ENCODE measurements around the gene ATG16L1.

ATG16L1 gene

GRCh38 chr2:233261819-233262555 lies 10.5 kb downstream of the ATG16L1 start:
- DNase-seq, result no peak

GRCh38 chr2:233262562-233262961 lies 11.1 kb downstream of the ATG16L1 start:
- no peak for DNase-seq

DNA sequence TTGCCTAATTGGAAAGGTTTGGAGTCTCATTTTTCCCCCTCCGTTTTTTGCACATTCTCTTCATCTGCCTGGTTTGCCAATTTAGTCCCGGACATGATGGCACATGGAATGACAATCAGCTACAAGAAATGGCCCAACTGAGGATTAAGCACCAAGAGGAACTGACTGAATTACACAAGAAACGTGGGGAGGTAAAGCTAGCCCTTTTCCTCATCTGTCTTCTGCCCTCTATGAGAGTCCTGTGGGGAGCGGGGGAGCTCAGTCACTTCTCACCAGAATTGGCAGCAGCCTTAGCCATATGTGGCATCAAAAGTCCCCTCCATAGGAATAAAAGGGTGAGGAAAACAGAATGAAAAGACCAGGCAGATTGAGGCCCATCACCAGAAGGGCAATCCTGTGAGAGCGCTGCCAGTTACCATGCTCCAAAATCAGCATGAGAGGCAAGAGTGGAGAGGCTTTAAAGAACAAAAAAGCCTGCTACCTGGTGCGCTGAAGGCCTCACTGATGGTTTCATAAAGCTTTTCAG lies 11.6 kb downstream of the ATG16L1 start:
- DNase-seq, result no peak

- DNase-seq, result no peak
Observed at GRCh38 chr2:233264667-233265066, 13.2 kb downstream of the ATG16L1 start.

DNA sequence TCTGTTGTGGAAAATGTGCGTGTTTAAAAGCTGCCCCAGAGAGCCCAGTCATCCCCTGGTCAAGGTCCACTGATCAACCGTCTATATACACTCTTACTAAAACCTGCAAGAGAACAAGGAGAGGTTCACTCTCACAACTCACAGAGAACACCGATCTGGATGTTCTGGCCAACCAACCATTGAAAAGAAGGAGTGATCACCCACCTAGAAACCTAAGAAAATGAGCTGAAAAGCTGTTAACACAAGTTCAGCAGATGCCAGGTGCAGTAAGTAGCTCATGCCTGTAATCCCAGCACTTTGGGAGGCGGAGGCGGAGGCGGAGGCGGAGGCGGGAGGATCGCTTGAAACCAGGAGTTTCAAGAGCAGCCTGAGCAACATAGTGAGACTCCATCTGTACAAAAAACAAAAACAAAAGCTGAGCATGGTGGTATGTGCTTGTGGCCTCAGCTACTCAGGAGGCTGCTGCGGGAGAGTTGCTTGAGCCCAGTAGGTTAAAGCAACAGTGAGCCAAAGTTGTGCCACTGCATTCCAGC lies 14.5 kb downstream of the ATG16L1 start:
- no peak for DNase-seq

DNA sequence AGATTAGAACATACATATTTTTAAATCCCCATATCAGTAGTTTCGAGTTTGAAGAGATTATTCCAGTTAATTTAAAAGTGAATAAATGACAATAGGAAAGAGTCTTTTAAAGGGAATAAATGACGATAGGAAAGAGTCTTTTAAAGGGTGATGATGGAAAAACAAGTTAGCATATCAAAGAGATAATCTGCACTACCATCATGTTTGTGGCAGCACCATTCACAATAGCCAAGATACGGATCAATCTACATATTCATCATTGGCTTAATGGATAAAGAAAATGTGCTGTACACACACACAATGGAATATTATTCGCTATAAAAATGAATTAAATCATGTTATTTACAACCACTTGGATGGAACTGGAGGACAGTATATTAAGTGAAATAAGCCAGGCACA lies 15.0 kb downstream of the ATG16L1 start:
- no peak for DNase-seq

DNA sequence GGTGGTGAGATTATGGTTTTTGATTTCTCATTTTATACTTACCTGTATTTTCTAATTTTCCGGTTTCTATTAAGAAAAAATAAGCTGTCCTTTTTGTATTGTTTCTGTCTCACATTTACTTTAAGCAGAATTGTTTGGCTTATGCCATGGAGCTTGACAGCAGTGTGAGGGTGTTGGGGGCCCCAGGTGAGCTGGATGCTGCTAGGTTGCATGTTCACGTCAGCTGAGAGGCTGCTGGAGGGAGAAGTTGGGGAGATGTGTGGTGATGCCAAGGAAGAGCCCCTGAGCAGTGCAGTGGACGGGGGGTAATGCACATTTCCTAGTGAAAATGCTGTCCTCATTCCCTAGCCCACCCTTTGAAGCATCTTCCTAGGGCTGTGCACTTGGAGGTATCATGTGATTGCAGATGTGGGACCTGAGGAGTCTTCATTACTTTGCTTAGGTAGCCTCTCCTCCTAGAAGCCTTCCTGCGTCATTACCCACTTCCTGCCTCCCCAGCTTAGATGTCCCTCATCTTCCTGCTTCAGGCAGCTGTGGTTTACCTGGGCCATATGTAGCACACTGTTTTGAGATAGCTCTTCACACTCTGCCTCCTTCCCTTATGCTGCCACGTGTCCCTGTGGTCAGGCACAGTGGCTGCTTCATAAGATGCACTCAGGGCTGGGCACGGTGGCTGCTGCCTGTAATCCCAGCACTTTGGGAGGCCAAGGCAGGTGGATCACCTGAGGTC lies 16.2 kb downstream of the ATG16L1 start:
- peak; percentile 91 for DNase-seq

DNA sequence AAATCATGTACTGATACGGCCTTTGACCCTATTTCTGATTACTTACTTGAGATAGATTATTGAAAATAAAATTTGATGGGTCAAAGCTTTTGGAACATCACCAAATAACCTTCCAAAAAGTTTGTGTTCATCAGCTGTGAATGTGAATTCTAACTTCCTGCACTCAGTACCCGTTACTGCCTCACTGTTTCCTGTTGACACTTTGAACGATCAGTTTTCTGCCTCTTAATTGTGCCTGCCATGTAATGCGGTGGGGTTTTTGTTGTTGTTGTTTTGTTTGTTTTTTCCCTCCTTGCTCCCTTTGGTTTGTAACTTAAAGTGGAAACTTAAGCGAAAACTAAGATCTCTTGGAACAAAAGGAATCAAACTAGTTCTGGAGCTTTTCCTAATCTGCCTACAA lies 18.9 kb downstream of the ATG16L1 start:
- DNase-seq, result no peak

GRCh38 chr2:233270951-233271350 lies 19.5 kb downstream of the ATG16L1 start:
- DNase-seq, result no peak

- no peak for DNase-seq
Observed at GRCh38 chr2:233271693-233272092, 20.2 kb downstream of the ATG16L1 start.

- DNase-seq, result no peak
Observed at GRCh38 chr2:233273120-233273519, 21.6 kb downstream of the ATG16L1 start.

- DNase-seq, result no peak
Observed at GRCh38 chr2:233275223-233275622, 23.8 kb downstream of the ATG16L1 start.

GRCh38 chr2:233278921-233279320 lies 27.4 kb downstream of the ATG16L1 start:
- DNase-seq, result no peak

DNA sequence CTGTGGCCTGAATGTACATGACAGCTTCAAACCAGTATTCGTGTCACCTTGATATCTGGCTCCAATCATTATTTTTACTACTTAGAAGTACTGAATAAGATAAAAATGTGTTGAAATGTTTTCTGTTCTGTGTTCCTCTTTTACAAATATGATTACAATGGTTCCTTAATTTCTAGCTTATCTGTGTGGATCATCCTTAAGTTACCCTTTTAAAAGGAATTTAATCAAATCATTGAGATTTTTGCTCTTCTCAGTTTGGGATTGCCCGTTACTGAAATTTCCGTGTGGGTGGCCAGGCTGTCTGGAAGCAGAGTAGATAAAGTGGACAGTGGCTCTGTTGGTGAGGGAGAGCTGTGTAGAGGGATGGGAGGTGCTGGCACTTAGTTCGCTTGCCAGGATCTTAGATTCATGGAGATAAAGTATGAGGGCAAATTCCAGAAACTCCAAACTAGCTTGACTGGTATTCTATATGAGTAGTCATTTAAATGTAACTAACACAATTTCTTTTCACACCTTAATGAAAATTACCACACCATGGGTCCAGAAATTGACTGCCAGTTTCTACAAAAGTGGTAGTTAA lies 28.7 kb downstream of the ATG16L1 start:
- no peak for DNase-seq

GRCh38 chr2:233281553-233281952 lies 30.1 kb downstream of the ATG16L1 start:
- no peak for DNase-seq

DNA sequence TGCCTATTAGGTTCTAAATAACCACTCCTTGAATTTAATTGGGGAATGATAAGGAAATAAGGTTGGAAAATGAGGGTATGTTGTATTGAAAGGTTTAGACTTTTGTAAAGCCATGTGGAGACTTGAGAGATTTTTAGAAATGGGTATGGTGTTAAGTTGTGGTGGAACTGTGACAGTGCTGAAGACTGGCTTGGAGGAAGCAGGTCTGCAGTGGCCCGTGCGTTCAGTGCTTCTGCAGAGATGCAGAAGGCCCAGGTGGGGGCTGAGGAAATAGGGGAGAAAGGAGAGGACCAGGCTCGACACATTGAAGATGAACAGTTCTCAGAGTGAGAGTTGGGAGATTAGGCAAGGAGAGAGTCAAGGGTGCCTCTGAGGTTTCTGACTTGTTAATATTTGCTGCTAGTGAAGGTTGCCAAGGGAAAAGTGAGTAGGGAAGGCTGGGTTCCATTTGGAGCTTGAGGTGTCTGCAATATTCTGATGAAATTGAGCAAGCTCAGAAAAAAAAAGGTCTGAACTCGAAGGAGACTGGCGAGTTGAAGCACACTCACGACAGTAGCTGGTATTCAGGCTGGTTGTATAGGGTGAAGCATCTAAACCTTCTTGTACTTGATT lies 30.6 kb downstream of the ATG16L1 start:
- no peak for DNase-seq

- DNase-seq, result no peak
Observed at GRCh38 chr2:233285921-233286320, 34.4 kb downstream of the ATG16L1 start.

DNA sequence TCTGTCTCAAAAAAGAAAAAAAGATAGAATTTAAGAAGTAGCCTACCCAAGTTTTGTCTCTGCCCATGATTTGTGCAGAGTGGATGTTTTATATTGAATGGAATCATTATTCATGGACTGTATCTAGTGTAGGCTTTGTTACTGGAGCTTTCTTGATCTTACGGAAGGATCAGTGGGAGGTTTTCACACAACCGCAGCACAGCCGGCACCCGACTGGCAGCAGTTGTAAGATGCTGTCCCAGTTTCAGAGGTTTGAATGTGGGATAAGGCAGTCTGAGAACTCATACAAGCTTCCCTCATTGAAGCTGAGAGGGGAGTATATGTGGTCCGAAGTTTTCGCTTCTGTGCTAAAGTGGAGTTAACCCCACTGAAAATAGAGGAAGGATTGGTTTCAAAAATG lies 36.4 kb downstream of the ATG16L1 start:
- DNase-seq, result no peak

DNA sequence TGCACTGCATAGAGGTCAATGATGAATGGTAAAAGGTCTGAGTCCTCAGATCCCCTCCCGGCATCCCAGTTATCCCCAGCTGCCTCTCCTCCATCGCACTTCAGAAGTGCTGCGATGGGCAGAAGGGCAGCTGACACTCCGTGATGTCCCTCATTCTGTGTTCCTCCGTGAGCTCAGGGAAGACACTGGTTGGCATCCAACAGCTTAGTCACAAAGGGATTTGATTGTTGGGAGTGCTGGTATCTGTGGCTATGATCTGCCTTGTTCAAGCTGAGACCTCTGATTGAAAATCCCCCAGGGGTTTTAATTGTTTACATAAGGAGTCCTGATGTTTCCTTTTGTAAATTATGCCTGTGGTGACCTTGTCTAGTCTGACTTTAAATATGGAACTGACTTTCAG lies 37.2 kb downstream of the ATG16L1 start:
- DNase-seq, result no peak

DNA sequence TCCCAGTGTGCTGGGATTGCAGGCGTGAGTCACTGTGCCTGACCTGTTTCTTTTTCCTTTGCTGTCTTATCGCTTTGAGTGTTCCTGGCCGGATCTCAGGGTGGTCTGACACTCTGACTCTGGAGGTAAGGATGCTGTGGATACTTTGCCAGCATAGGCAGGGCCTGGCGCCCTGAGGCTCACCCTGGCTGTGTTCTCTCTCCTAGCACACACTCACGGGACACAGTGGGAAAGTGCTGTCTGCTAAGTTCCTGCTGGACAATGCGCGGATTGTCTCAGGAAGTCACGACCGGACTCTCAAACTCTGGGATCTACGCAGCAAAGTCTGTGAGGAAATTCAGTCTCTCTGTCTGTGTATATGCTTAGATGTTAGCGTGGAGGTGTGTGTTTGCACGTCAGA lies 38.2 kb downstream of the ATG16L1 start:
- no peak for DNase-seq

DNA sequence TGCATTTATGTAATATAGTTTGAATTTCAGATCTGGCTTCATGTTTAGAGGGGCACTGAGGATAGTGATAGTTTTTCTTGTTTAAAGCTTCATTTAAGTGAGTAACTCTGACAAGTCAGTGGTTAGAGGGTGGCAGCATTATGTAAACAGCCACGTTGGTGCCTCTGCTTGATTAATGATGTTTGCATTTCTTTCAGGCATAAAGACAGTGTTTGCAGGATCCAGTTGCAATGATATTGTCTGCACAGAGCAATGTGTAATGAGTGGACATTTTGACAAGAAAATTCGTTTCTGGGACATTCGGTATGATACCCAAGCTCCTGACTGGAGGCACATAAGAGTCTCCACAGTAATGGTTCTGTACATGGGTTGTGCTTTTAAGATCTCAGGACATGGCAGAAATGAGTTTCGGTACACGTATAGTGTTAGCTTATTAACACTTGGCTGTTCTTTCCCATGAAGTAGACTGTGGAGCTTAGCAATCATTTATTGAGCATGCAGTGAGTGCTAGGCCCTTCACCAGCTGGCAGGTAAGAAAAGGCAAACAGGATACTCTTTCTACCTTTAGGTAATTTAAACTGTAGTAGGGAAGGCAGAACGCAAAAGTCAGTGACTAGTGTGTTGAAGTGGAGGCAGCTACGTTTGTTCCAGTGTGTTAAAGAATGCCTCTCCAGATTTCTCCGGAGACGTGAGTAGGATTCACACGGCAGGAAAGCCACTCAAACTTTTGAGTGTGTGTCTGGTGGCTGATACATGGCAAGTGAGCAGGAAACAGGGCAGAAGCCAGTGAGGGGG lies 38.8 kb downstream of the ATG16L1 start:
- no peak for DNase-seq

DNA sequence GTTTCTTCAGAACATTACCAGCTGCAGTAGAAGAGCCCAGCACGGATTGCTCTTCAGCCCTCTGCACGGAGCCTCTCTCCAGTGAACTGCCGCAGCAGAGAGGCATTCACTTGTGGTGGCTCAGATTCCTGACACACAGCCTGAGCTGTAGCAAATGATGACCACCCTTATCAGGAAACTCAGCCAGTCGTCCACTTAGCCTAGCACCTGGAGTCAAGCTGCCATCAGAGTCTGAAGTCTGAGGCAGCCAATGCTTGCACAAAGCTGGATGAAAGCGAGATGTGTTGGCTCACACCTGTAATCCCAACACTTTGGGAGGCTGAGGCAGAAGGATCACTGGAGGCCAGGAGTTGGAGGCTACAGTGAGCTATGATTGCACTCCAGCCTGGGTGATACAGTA lies 44.4 kb downstream of the ATG16L1 start:
- no peak for DNase-seq

Measured in activated effector memory CD4-positive, alpha-beta T cell treated with anti-CD3 and anti-CD28 coated beads, Interleukin-2, amount 50 U/mL, for 16 hours (primary cell).